B cell (primary cell): Measurements from ENCODE around the gene PIGM. TPM values are rescaled to one million over a fixed set of nuclear protein-coding genes. Genes with fewer than 3 reads are reported as not detected.

Experiments
- ATAC-seq: fragments of 200-7000 bp; cut with Tn5 transposase; one replicate; pipeline ENCODE4 v1.10.0; 2021; ENCODE audit warnings: low read depth, mild to moderate bottlenecking, moderate number of reproducible peaks, moderate library complexity
- CTCF ChIA-PET: fragments of 350-600 bp; sonication (Branson Sonifier 250); formaldehyde crosslinking; loops from one replicate; lab custom pipeline; 2021; ENCODE audit warnings: antibody characterized with exemption, inconsistent platforms; lab: Charles Lee
- POLR2A ChIA-PET: fragments of 350-600 bp; sonication (Branson Sonifier 250); formaldehyde crosslinking; loops from one replicate; lab custom pipeline; 2021; ENCODE audit warnings: antibody characterized with exemption; lab: Charles Lee
- DNase-seq: peaks from one replicate; pipeline ENCODE4 v3.0.0; 2013
- H2AFZ ChIP-seq: 2 replicates; pipeline ENCODE4 v1.6.1; 2012; ENCODE audit warnings: mild to moderate bottlenecking, low read depth, low read length; ENCODE audit not compliant: insufficient read depth, poor library complexity, severe bottlenecking
- H3K27ac ChIP-seq, 2 donors: 1 replicate in 1 of 2; 2 replicates in 1 of 2; pipeline ENCODE4 v1.5.1; 2012 to 2013; ENCODE audit warnings: low read length in 2 of 2, mild to moderate bottlenecking in 2 of 2, moderate library complexity in 1 of 2
- H3K27me3 ChIP-seq, 4 experiments: fragments of 200-600 bp in 1 of 4; sonication (generic) in 1 of 4; replicated peaks in 1 of 4; 1 replicate in 2 of 4; 2 replicates in 2 of 4; pipeline versions ENCODE4 v1.6.1 to v1.7.0; 2013 to 2016; ENCODE audit warnings: low read length in 3 of 4, mild to moderate bottlenecking in 2 of 4, mixed read lengths in 1 of 4, moderate library complexity in 1 of 4; ENCODE audit not compliant: insufficient read depth in 4 of 4, control insufficient read depth in 3 of 4; ENCODE audit errors: control extremely low read depth in 1 of 4
- H3K36me3 ChIP-seq, 2 experiments: replicated peaks in 1 of 2; 1 replicate in 1 of 2; 2 replicates in 1 of 2; pipeline versions ENCODE4 v1.6.1 to v1.7.1; 2013; ENCODE audit warnings: low read length in 1 of 2; ENCODE audit not compliant: insufficient read depth in 2 of 2, control insufficient read depth in 1 of 2; ENCODE audit errors: control extremely low read depth in 1 of 2, extremely low read depth in 1 of 2
- H3K4me1 ChIP-seq, 2 donors: fragments of 200-600 bp in 1 of 2; sonication (generic) in 1 of 2; 1 replicate in 1 of 2; 2 replicates in 1 of 2; pipeline versions ENCODE4 v1.5.1 to v1.6.1; 2013 to 2017; ENCODE audit warnings: low read length in 2 of 2; ENCODE audit not compliant: control insufficient read depth in 2 of 2, insufficient read depth in 2 of 2
- H3K4me2 ChIP-seq: replicated peaks from 2 replicates; pipeline ENCODE3; 2012; ENCODE audit warnings: mild to moderate bottlenecking, low read depth, low read length; ENCODE audit not compliant: poor library complexity, severe bottlenecking
- H3K4me3 ChIP-seq, 5 experiments: fragments of 200-600 bp in 1 of 5; sonication (generic) in 1 of 5; 1 replicate in 3 of 5; 2 replicates in 2 of 5; pipeline versions ENCODE4 v1.5.1 to v1.7.0; 2011 to 2016; ENCODE audit warnings: low read length in 4 of 5, mild to moderate bottlenecking in 4 of 5, low read depth in 2 of 5, control low read depth in 1 of 5, moderate library complexity in 1 of 5; ENCODE audit not compliant: insufficient read depth in 1 of 5; ENCODE audit errors: control extremely low read depth in 1 of 5, extremely low read depth in 1 of 5
- H3K79me2 ChIP-seq: fragments of 200-600 bp; sonication (generic); one replicate; pipeline ENCODE4 v1.6.0; 2016; ENCODE audit warnings: low read length; ENCODE audit not compliant: control insufficient read depth, insufficient read depth
- H3K9ac ChIP-seq: fragments of 200-600 bp; sonication (generic); 2 replicates; pipeline ENCODE4 v1.6.1; 2017; ENCODE audit warnings: mild to moderate bottlenecking, low read length, moderate library complexity
- H3K9me3 ChIP-seq, 3 donors: one replicate each; pipeline versions ENCODE4 v1.6.1 to v1.7.1; 2013; ENCODE audit warnings: low read length in 2 of 3; ENCODE audit not compliant: control insufficient read depth in 2 of 3, insufficient read depth in 1 of 3; ENCODE audit errors: control extremely low read depth in 1 of 3
- H4K20me1 ChIP-seq: 2 replicates; pipeline ENCODE4 v1.6.0; 2012; ENCODE audit warnings: mild to moderate bottlenecking, low read length; ENCODE audit not compliant: insufficient read depth, control insufficient read depth, poor library complexity, severe bottlenecking
- H3K27ac Mint-ChIP-seq: one replicate; pipeline ENCODE4 v1.8.0; 2021; ENCODE audit warnings: mixed read lengths
- H3K27me3 Mint-ChIP-seq: one replicate; pipeline ENCODE4 v1.8.0; 2021; ENCODE audit warnings: mixed read lengths
- H3K4me1 Mint-ChIP-seq: one replicate; pipeline ENCODE4 v1.8.0; 2021; ENCODE audit warnings: mixed read lengths
- H3K4me3 Mint-ChIP-seq: one replicate; pipeline ENCODE4 v1.8.0; 2021; ENCODE audit warnings: mixed read lengths
- H3K9me3 Mint-ChIP-seq: one replicate; pipeline ENCODE4 v1.8.0; 2022; ENCODE audit warnings: mixed read lengths; ENCODE audit not compliant: insufficient read depth
- CTCF ChIP-seq: fragments of 200-600 bp; IDR thresholded peaks from one replicate; pipeline ENCODE4 v1.8.0; 2022; ENCODE audit warnings: antibody characterized with exemption, mild to moderate bottlenecking
- EZH2 ChIP-seq: IDR thresholded peaks from 2 replicates; pipeline ENCODE4 v1.6.1; 2012; ENCODE audit warnings: borderline replicate concordance, low read depth, mild to moderate bottlenecking, moderate library complexity, low read length; ENCODE audit not compliant: insufficient read depth, poor library complexity, severe bottlenecking
- WGBS: methylation state at CpG from one replicate; pipeline ENCODE4 v1.1.5; 2013; ENCODE audit warnings: missing lambda C conversion rate; ENCODE audit not compliant: insufficient coverage; 5-methylcytosine and 5-hydroxymethylcytosine counted together
- intact Hi-C: fragments of 100-400 bp; cut with micrococcal nuclease; formaldehyde crosslinking; loops from one replicate; pipeline ENCODE4 v1.10.0; 2022
- polyA plus RNA-seq: library from polyadenylated mRNA; depleted of rRNA; stranded (reverse); fragments of >200 nt; gene quantifications from 2 replicates; pipeline ENCODE4 v1.2.3, GENCODE V29; 2012
- total RNA-seq, 2 donors: library from RNA; stranded (reverse); fragments of 120-200 nt in 1 of 2; gene quantifications; 1 replicate in 1 of 2; 2 replicates in 1 of 2; pipeline versions ENCODE4 v1.2.3 to v1.2.4, GENCODE V29; 2013 to 2022

PIGM gene
- total and polyA plus RNA-seq, 2 donors (not counting 1 experiment from before 2014, with no cell fraction given) = 1.4 to 7.4 TPM

- Histone ChIP-seq H3K4me2 (no peak overlapping the region), H3K9ac (no peak overlapping the region), H3K4me1 (no peaks in the 10 kb centered on the region), H2AFZ (no peak overlapping the region), H3K79me2 (no peaks in the 10 kb centered on the region), H3K4me3 (no peak overlapping the region), H4K20me1 (no peaks in the 10 kb centered on the region), H3K9me3 (peaks cover 0 to 3% (median 0%) of the 10 kb centered on the region in 3 donors), H3K27ac (no peak overlapping the region), H3K27me3 (peaks cover 0 to 32% (median 6%) of the 10 kb centered on the region in 4 experiments), H3K36me3 (no peaks in the 10 kb centered on the region)
- Mint-ChIP-seq H3K27me3 (peaks cover 34% of the 10 kb centered on the region), H3K27ac (no peak overlapping the region), H3K4me3 (no peak overlapping the region), H3K4me1 (no peaks in the 10 kb centered on the region), H3K9me3 (no peaks in the 10 kb centered on the region)
- CTCF ChIA-PET = no interaction called here
- intact Hi-C loops = no loop called here
- POLR2A ChIA-PET = no interaction called here
- ATAC-seq (no peak), DNase-seq (no peak)
- no peak for TF ChIP-seq EZH2
- TF ChIP-seq CTCF = no peak
- 91% methylated on average over 2 of the region's 6 CpGs for WGBS
These were observed 54.3 kb downstream of the PIGM start for GRCh38 chr1:159977364-159978106.

Other genes with a start within 250 kb of the PIGM start
- 0.19 TPM in 1 of 2 replicates, not detected in the other for gene FCRL6, start 229.6 kb downstream of the PIGM start, total RNA-seq
- gene FCRL6, start 229.6 kb downstream of the PIGM start, polyA plus RNA-seq = 0.81 and 1.2 TPM in 2 replicates
- gene SLAMF8, start 205.1 kb downstream of the PIGM start, total RNA-seq = 0.54 TPM in 1 of 2 replicates, not detected in the other
- gene SLAMF8, start 205.1 kb downstream of the PIGM start, polyA plus RNA-seq = 0.17 TPM in 1 of 2 replicates, not detected in the other
- 0.17 TPM in 1 of 2 replicates, not detected in the other for gene VSIG8, start 169.3 kb downstream of the PIGM start, total RNA-seq
- gene VSIG8, start 169.3 kb downstream of the PIGM start, polyA plus RNA-seq = 0.09 TPM in 1 of 2 replicates, not detected in the other
- gene CFAP45, start 131.8 kb downstream of the PIGM start, total RNA-seq = 1.7 and 2.4 TPM in 2 replicates
- 1.3 and 5.2 TPM in 2 replicates for gene CFAP45, start 131.8 kb downstream of the PIGM start, polyA plus RNA-seq
- 342 and 354 TPM in 2 replicates for gene TAGLN2, start 106.5 kb downstream of the PIGM start, total RNA-seq
- 656 and 721 TPM in 2 replicates for gene TAGLN2, start 106.5 kb downstream of the PIGM start, polyA plus RNA-seq
- 0.15 and 0.37 TPM in 2 replicates for gene IGSF9, start 86.4 kb downstream of the PIGM start, total RNA-seq
- gene IGSF9, start 86.4 kb downstream of the PIGM start, polyA plus RNA-seq = 0.36 and 0.89 TPM in 2 replicates
- gene SLAMF9, start 77.8 kb downstream of the PIGM start, total RNA-seq = not detected in 2 replicates
- not detected in 2 replicates for gene SLAMF9, start 77.8 kb downstream of the PIGM start, polyA plus RNA-seq
- gene KCNJ10, start 38.2 kb upstream of the PIGM start, total RNA-seq = not detected in 2 replicates
- gene KCNJ10, start 38.2 kb upstream of the PIGM start, polyA plus RNA-seq = not detected in 2 replicates
- not detected in 2 replicates for gene KCNJ9, start 49.5 kb upstream of the PIGM start, total RNA-seq
- gene KCNJ9, start 49.5 kb upstream of the PIGM start, polyA plus RNA-seq = not detected in 2 replicates
- gene IGSF8, start 66.6 kb upstream of the PIGM start, total RNA-seq = 33.5 and 37.2 TPM in 2 replicates
- 45.8 and 56.0 TPM in 2 replicates for gene IGSF8, start 66.6 kb upstream of the PIGM start, polyA plus RNA-seq
- not detected in 2 replicates for gene ATP1A2, start 83.8 kb upstream of the PIGM start, total RNA-seq
- not detected in 2 replicates for gene ATP1A2, start 83.8 kb upstream of the PIGM start, polyA plus RNA-seq
- gene ATP1A4, start 119.6 kb upstream of the PIGM start, total RNA-seq = not detected in 2 replicates
- 0.12 TPM in 1 of 2 replicates, not detected in the other for gene ATP1A4, start 119.6 kb upstream of the PIGM start, polyA plus RNA-seq
- not detected in 2 replicates for gene CASQ1, start 158.6 kb upstream of the PIGM start, total RNA-seq
- not detected in 2 replicates for gene CASQ1, start 158.6 kb upstream of the PIGM start, polyA plus RNA-seq
- gene PEA15, start 173.4 kb upstream of the PIGM start, total RNA-seq = 76.7 and 81.7 TPM in 2 replicates
- 89.9 and 91.4 TPM in 2 replicates for gene PEA15, start 173.4 kb upstream of the PIGM start, polyA plus RNA-seq
- 247 and 266 TPM in 2 replicates for gene DCAF8, start 230.6 kb upstream of the PIGM start, total RNA-seq
- 194 and 250 TPM in 2 replicates for gene DCAF8, start 230.6 kb upstream of the PIGM start, polyA plus RNA-seq